HG03460 (cell line): ENCODE results near the gene SEPTIN10.

ENCODE experiments used
- ATAC-seq: cut with Tn5 transposase; IDR thresholded peaks from one replicate; pipeline ENCODE4 v1.9.1; 2021; ENCODE audit not compliant: unreplicated experiment

Gene SEPTIN10

DNA sequence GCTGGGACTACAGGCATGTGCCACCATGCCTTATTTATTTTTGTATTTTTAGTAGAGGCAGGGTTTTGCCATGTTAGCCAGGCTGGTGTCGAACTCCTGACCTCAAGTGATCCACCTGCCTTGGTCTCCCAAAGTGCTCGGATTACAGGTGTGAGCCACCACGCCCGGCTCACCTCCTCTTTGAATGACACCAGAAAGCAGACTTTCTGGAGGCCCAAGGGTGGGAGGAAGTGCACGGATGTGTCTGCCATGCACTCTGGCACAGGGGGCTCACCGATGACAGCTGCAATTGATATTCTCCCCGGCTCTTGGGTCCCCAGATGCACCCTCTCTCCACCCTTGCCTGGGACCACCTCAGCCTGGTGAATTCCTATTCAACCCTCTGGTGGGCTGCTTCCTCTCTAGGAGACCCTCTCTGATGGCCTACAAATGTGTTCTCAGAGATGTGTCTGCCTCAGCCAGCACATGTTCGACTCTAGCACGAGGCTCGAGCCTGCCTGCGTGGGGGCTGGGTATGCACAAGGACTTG, 87.3 kb downstream of the SEPTIN10 start:
- no peak for ATAC-seq

- ATAC-seq, result no peak
Observed at GRCh38 chr2:109525836-109526235, 87.9 kb downstream of the SEPTIN10 start.

DNA sequence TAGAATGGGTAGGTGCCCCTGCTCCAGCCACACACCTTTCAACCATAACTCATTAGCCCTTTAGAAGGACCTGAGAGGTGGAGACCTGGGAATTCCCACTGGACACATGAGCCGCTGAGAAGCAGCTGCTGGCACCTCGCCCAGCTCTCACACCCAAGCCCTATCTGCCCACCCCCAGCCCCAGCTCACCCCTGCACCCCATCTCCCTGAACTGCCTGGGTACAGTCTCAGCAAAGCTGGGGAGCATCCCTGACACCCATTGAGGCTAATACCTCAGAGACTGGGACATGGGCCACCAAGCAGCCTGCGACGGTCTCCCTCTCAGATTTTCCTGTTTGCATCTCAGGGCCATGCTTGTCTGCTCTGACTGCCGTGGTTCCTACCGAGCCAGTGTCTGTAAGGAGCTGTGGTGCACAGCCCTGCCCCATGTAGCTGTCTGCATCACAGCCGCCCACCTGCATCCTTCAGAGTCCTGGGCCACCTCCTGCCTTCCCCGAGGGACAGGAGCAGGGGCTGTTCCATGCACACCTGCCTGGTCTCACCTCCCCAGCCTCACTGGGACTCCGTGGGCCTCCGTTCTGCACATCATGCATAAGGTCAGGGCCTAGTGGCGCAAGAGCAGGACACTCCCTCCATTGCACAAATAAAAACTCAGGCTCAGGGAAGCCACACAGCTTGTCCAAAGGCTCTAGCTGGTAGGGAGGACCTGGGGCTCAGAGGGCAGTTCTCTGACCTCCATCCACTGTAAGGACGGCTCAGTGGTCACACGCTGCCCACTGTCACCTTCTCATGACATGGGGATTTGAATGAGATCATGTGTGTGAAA, 90.0 kb downstream of the SEPTIN10 start:
- no peak for ATAC-seq

DNA sequence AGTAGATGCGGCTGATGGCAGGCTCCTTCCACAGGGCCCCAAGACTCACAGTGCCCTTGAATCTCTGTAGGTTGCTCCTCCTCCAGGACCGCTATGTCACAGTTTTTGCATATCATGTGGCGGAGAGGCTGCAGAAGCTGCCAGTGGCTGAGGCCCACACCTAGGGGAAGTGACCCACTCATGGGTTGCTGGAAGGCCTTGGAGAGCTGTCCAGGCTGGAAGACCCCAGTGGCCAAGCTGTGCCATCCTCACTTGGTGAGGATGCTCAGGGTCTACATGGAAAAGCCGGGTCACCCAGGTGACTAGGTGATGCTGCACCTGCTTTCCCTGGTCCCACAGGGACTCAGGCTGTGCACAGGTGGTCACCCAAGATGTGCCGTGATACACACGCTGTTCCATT, 90.6 kb downstream of the SEPTIN10 start:
- no peak for ATAC-seq

DNA sequence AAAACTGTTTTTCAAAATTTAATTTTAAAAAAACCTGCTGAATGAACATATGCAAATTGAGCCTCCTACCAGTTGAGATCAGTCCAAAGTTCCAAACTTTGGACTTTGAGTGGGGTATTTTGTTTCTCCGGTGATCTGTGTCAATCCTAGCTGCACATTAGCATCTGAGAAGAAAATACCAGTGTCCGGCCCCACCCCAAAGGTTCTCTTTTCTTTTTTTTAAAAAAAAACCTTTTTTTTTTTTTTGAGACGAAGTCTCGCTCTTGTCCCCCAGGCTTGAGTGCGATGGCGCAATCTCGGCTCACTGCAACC, 91.7 kb downstream of the SEPTIN10 start:
- ATAC-seq, result no peak

- ATAC-seq, result no peak
Observed at GRCh38 chr2:109521233-109522062, 92.3 kb downstream of the SEPTIN10 start.

- ATAC-seq, result no peak
Observed at GRCh38 chr2:109519513-109519912, 94.3 kb downstream of the SEPTIN10 start.

DNA sequence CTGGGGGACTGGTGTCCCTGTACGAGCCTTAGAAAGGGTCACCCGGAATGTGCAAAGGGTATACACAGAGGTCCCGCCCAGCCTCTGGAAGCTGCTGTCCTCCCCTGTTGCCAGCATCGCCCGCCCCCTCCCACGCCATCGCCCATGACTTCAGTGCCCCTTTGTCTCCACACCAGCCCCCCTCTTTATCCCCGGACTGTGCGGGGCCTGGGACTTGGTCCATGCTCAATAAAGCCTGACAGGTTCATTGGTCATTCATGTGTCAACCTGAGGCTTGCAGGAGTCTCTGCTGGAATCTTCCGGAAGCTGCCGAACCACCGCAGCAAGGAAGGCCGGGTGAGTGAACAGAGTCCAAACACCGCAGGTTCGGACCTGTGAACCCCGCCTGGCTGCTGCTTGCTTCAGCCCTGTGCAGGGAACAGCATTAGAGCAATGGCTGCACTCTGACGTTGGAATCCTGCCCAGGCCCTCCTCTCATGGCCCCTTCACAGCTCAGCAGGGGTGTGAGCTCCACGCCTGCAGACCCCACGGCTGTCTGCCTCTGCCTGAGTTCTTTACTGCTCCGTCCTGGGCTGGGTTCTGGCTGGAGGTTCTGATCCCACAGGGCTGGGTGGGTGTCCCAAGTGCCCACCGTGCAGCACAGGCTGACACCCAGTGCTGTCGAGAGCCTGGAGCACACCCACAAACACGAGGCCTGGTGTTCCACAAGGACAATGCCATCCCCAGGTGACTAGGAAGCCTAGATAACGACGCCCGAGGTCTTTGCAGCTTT, 96.5 kb downstream of the SEPTIN10 start:
- no peak for ATAC-seq

DNA sequence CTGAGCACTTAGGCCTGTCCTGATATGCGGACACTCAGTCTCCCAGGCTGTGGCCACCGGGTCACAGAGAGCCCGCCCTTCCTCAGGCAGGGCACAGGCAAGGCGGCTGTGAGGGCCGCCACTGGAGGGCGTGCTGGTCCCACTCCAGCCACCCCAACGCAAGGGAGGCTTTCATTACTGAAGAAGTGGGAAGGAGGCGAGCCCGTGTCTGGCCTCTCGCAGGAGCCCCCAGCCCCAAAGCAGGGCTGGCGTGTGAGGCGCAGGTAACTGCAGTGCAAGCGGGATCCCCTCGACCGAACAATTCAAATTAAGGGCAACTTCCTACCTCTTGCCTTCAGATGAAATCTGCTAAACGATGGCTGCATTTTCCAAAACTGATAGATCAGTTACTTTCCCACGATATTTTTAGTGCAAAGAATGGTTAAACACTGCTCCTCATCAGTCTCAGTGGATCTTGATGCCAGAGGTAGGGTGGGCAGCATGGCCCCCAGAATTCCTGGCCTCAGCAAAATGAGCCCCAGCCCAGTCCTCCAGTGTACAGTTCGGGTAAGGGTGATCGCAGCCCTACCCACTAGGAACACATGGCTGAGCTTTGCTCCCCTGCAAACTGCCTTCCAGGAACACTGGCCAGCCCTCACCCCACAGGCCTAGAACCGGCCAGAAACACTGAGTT, 97.2 kb downstream of the SEPTIN10 start:
- ATAC-seq, result no peak

DNA sequence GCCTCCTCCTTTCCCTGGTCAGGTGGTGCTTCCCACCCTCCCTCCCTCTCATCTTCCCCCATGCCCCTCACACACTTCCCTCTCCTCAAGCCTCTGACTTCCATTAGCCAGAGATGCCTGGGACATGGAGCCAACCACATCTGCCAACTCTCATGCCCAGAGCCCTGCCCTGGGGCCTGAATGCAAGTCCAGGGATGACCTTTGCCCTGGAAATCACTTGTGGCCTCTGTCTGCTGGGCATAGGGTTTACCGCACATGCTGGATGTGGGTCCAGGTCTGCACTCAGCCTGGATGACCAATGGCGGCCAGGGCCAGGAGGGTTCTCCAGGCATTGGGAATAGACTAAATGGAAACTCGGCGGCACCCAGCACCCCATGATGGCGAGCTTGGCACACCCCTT, 98.9 kb downstream of the SEPTIN10 start:
- ATAC-seq, result no peak

- ATAC-seq, result peak; percentile 69
Observed at GRCh38 chr2:109513749-109514588, 99.8 kb downstream of the SEPTIN10 start.

- no peak for ATAC-seq
Observed at GRCh38 chr2:109513230-109513629, 100.5 kb downstream of the SEPTIN10 start.

GRCh38 chr2:109512076-109512475, 101.7 kb downstream of the SEPTIN10 start:
- no peak for ATAC-seq

GRCh38 chr2:109511168-109511567, 102.6 kb downstream of the SEPTIN10 start:
- ATAC-seq, result no peak

GRCh38 chr2:109510136-109511028, 103.4 kb downstream of the SEPTIN10 start:
- no peak for ATAC-seq

DNA sequence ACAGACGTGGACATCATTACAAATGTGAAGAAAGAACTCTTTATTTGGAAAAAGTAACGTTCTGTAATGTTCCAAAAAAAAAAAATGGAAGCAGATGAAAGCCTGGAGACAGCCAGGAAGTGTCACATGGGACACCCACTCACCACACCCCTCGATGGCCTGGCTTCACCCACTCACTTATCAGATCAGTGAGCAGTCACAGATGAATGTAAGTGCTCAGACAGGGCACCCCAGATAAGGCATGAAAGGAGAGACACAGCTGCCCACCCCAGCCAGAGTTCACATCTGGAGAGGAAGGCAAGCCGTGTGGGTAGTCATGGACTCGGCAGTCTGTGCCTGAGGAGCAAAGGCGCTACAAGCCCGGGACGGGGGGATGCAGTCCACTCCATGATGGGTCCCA, 105.2 kb downstream of the SEPTIN10 start:
- no peak for ATAC-seq

DNA sequence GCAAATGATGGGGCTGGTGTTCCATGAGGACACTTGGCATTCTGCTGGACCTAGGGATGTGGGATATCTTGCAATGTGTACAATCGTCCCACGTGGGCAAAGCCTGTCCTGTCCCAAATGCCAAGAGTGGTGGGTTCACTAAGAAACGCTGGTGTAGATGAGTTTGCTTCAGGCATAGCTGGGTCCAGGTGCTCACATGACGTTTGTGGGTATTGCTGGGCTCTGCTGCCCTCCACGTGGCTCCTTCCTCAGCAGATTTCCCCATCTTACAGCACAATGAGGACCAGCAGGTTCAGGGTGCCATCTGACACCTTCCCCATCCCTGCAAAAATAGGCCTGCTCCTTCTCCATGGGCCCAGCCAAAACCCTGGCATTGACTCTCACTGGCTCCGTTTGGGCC, 105.9 kb downstream of the SEPTIN10 start:
- no peak for ATAC-seq

GRCh38 chr2:109507217-109507616, 106.5 kb downstream of the SEPTIN10 start:
- no peak for ATAC-seq

GRCh38 chr2:109503191-109503590, 110.6 kb downstream of the SEPTIN10 start:
- no peak for ATAC-seq
